Measurements from ENCODE around the gene KAZN.

KAZN gene

GRCh38 chr1:14980621-14981218 is 382.2 kb downstream of the KAZN start:
- DNase-seq (ENCODE audit: low spot score), result no peak

- DNase-seq (ENCODE audit: low spot score), result no peak
Measured at GRCh38 chr1:14982029-14982428, 383.5 kb downstream of the KAZN start.

- no peak for DNase-seq (ENCODE audit: low spot score)
Measured at GRCh38 chr1:14983277-14983676, 384.8 kb downstream of the KAZN start.

- DNase-seq (ENCODE audit: low spot score), result no peak
Measured at GRCh38 chr1:14986168-14986567, 387.7 kb downstream of the KAZN start.

GRCh38 chr1:14987829-14988603 is 389.5 kb downstream of the KAZN start:
- DNase-seq (ENCODE audit: low spot score), result no peak

GRCh38 chr1:14988636-14989035 is 390.2 kb downstream of the KAZN start:
- no peak for DNase-seq (ENCODE audit: low spot score)

GRCh38 chr1:14989931-14990728 is 391.6 kb downstream of the KAZN start:
- DNase-seq (ENCODE audit: low spot score), result no peak

- no peak for DNase-seq (ENCODE audit: low spot score)
Measured at GRCh38 chr1:14993414-14993813, 394.9 kb downstream of the KAZN start.

GRCh38 chr1:14994148-14994547 is 395.7 kb downstream of the KAZN start:
- no peak for DNase-seq (ENCODE audit: low spot score)

- no peak for DNase-seq (ENCODE audit: low spot score)
Measured at GRCh38 chr1:14994841-14995437, 396.5 kb downstream of the KAZN start.

GRCh38 chr1:14996133-14997050 is 397.9 kb downstream of the KAZN start:
- no peak for DNase-seq (ENCODE audit: low spot score)

- DNase-seq (ENCODE audit: low spot score), result no peak
Measured at GRCh38 chr1:14997646-14998276, 399.3 kb downstream of the KAZN start.

- DNase-seq (ENCODE audit: low spot score), result no peak
Measured at GRCh38 chr1:14999441-14999840, 401.0 kb downstream of the KAZN start.

- DNase-seq (ENCODE audit: low spot score), result no peak
Measured at GRCh38 chr1:15000030-15000429, 401.5 kb downstream of the KAZN start.

GRCh38 chr1:15000671-15001070 is 402.2 kb downstream of the KAZN start:
- no peak for DNase-seq (ENCODE audit: low spot score)

GRCh38 chr1:15001317-15001915 is 402.9 kb downstream of the KAZN start:
- DNase-seq (ENCODE audit: low spot score), result no peak

GRCh38 chr1:15002325-15002724 is 403.8 kb downstream of the KAZN start:
- no peak for DNase-seq (ENCODE audit: low spot score)

GRCh38 chr1:15004396-15004795 is 405.9 kb downstream of the KAZN start:
- DNase-seq (ENCODE audit: low spot score), result no peak

GRCh38 chr1:15005116-15005515 is 406.6 kb downstream of the KAZN start:
- no peak for DNase-seq (ENCODE audit: low spot score)

- no peak for DNase-seq (ENCODE audit: low spot score)
Measured at GRCh38 chr1:15007368-15007767, 408.9 kb downstream of the KAZN start.

GRCh38 chr1:15007842-15008241 is 409.4 kb downstream of the KAZN start:
- DNase-seq (ENCODE audit: low spot score), result no peak

Data from HuH-7.5 (cell line).